HL-60 (cell line): ENCODE measurements around the gene INPP4B.

Source experiments
- GABPA ChIP-seq: IDR thresholded peaks from 2 replicates; pipeline ENCODE4 v1.6.1; 2012; ENCODE audit warnings: low read depth
- POLR2AphosphoS5 ChIP-seq: IDR thresholded peaks from 2 replicates; pipeline ENCODE4 v1.6.1; 2012; ENCODE audit warnings: low read depth
- SPI1 ChIP-seq: IDR thresholded peaks from 2 replicates; pipeline ENCODE4 v1.6.1; 2012; ENCODE audit warnings: low read depth, mild to moderate bottlenecking, borderline replicate concordance
- TF ChIP-seq, protein P1 (sequence below): IDR thresholded peaks from one replicate; pipeline ENCODE4 v1.5.1; 2011; ENCODE audit warnings: low read length, control low read depth, inconsistent platforms; ENCODE audit not compliant: insufficient read depth
- TF ChIP-seq, protein P2 (sequence below): IDR thresholded peaks from 2 replicates; pipeline ENCODE4 v1.6.1; 2012; ENCODE audit warnings: low read depth; ENCODE audit not compliant: insufficient replicate concordance

DNA sequence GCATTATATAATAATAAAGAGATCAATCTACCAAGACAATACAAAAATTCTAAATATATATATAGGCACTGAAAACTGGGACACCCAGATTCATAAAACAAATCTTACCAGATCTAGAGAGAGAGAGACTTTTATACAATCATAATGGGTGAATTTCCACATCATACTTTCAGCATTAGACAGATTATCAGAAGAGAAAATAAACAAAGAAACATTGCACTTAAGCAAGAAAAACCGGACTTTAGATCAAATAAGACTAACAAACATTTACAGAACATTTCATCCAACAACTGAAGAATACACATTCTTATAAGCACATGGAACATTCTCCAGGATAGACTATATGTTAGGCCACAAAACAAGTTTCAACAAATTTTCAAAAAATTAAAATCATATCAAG lies 245.1 kb downstream of the INPP4B start:
- TF ChIP-seq, protein P1, sequence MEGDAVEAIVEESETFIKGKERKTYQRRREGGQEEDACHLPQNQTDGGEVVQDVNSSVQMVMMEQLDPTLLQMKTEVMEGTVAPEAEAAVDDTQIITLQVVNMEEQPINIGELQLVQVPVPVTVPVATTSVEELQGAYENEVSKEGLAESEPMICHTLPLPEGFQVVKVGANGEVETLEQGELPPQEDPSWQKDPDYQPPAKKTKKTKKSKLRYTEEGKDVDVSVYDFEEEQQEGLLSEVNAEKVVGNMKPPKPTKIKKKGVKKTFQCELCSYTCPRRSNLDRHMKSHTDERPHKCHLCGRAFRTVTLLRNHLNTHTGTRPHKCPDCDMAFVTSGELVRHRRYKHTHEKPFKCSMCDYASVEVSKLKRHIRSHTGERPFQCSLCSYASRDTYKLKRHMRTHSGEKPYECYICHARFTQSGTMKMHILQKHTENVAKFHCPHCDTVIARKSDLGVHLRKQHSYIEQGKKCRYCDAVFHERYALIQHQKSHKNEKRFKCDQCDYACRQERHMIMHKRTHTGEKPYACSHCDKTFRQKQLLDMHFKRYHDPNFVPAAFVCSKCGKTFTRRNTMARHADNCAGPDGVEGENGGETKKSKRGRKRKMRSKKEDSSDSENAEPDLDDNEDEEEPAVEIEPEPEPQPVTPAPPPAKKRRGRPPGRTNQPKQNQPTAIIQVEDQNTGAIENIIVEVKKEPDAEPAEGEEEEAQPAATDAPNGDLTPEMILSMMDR = no peak
- TF ChIP-seq POLR2AphosphoS5 (no peak), GABPA (no peak), SPI1 (no peak)
- TF ChIP-seq, protein P2, sequence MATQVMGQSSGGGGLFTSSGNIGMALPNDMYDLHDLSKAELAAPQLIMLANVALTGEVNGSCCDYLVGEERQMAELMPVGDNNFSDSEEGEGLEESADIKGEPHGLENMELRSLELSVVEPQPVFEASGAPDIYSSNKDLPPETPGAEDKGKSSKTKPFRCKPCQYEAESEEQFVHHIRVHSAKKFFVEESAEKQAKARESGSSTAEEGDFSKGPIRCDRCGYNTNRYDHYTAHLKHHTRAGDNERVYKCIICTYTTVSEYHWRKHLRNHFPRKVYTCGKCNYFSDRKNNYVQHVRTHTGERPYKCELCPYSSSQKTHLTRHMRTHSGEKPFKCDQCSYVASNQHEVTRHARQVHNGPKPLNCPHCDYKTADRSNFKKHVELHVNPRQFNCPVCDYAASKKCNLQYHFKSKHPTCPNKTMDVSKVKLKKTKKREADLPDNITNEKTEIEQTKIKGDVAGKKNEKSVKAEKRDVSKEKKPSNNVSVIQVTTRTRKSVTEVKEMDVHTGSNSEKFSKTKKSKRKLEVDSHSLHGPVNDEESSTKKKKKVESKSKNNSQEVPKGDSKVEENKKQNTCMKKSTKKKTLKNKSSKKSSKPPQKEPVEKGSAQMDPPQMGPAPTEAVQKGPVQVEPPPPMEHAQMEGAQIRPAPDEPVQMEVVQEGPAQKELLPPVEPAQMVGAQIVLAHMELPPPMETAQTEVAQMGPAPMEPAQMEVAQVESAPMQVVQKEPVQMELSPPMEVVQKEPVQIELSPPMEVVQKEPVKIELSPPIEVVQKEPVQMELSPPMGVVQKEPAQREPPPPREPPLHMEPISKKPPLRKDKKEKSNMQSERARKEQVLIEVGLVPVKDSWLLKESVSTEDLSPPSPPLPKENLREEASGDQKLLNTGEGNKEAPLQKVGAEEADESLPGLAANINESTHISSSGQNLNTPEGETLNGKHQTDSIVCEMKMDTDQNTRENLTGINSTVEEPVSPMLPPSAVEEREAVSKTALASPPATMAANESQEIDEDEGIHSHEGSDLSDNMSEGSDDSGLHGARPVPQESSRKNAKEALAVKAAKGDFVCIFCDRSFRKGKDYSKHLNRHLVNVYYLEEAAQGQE = no peak
